Upper lobe of right lung (tissue), 1 donor: ENCODE results near the gene PEX12. TPM values are rescaled to one million over a fixed set of nuclear protein-coding genes. Genes with fewer than 3 reads are reported as not detected.

ENCODE experiments used
- ATAC-seq: fragments of 200-7000 bp; cut with Tn5 transposase; one replicate; pipeline ENCODE4 v1.9.1; 2020; ENCODE audit warnings: mild to moderate bottlenecking, moderate library complexity
- DNase-seq: peaks from one replicate; pipeline ENCODE4 v3.0.0-alpha.2; 2020
- H3K27ac ChIP-seq: fragments of 200-600 bp; one replicate; pipeline ENCODE4 v1.8.0; 2022
- H3K27me3 ChIP-seq: fragments of 200-600 bp; one replicate; pipeline ENCODE4 v1.8.0; 2022; ENCODE audit warnings: mild to moderate bottlenecking
- H3K36me3 ChIP-seq: fragments of 200-600 bp; one replicate; pipeline ENCODE4 v1.8.0; 2022
- H3K4me1 ChIP-seq: fragments of 200-600 bp; one replicate; pipeline ENCODE4 v1.8.0; 2022
- H3K4me3 ChIP-seq: fragments of 200-600 bp; one replicate; pipeline ENCODE4 v1.8.0; 2022; ENCODE audit warnings: mild to moderate bottlenecking
- H3K9me3 ChIP-seq: fragments of 200-600 bp; one replicate; pipeline ENCODE4 v1.8.0; 2022
- intact Hi-C: fragments of 100-400 bp; cut with DNase I; formaldehyde crosslinking; loops from one replicate; pipeline ENCODE4 v1.11.0; 2022
- total RNA-seq: library from RNA; stranded (reverse); fragmentation: NEBNext Ultra II Directional; extraction: Animal tissue kit (Norgen Biotek cat#: 25700); gene quantifications from one replicate; pipeline ENCODE4 v1.2.1, GENCODE V29; 2021
- TF ChIP-seq, protein P1 (sequence below): fragments of 200-600 bp; IDR thresholded peaks from one replicate; pipeline ENCODE4 v1.8.0; 2022; ENCODE audit warnings: antibody characterized with exemption
- donor health status: DM: no; HTN: yes; CAD: no; lungs with severe emphysema.

Gene PEX12
- total RNA-seq, 1 donor from 2014 or later: 4.7 TPM

DNA sequence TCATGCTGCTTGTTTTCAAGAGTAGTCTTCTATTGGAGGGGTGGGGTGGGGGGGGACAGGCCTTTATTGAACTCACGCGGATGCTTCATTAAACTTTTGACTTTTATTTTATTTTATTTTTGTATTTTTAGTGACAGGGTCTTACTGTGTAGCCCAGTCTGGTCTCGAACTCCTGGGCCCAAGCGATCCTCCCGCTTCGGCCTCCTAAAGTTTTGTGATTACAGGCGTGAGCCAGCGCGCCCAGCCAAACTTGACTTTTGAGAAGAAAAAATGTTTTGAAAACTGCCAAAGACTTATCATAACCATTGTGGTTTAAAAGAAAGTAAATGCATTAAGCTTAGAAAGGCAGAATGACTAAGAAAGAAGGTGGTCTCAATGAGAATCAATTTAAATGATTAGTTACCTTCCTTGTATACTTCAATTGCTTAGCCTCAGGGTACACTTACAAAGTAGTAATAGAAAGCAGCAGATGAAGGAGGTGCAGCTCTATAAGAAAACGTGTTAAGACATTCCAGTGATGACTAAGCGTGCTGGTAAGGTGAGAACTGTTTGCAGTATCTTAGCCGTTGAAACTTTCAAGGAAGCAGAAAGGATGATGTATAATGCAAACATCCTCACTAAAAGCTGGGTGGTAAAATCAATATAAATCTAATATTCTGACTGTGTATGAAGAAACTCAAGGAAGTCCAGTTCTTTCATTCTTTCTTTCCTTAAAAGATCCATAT lies 10.0 kb upstream of the PEX12 start:
- intact Hi-C loops: no loop called here
- DNase-seq (no peak), ATAC-seq (peak; percentile 53)
- Histone ChIP-seq H3K9me3 (no peaks in the 10 kb centered on the region), H3K27ac (peak overlapping the region; percentile 97), H3K4me3 (peak overlapping the region; percentile 95), H3K36me3 (no peaks in the 10 kb centered on the region), H3K27me3 (no peaks in the 10 kb centered on the region), H3K4me1 (peaks cover 26% of the 10 kb centered on the region)
- TF ChIP-seq, protein P1, sequence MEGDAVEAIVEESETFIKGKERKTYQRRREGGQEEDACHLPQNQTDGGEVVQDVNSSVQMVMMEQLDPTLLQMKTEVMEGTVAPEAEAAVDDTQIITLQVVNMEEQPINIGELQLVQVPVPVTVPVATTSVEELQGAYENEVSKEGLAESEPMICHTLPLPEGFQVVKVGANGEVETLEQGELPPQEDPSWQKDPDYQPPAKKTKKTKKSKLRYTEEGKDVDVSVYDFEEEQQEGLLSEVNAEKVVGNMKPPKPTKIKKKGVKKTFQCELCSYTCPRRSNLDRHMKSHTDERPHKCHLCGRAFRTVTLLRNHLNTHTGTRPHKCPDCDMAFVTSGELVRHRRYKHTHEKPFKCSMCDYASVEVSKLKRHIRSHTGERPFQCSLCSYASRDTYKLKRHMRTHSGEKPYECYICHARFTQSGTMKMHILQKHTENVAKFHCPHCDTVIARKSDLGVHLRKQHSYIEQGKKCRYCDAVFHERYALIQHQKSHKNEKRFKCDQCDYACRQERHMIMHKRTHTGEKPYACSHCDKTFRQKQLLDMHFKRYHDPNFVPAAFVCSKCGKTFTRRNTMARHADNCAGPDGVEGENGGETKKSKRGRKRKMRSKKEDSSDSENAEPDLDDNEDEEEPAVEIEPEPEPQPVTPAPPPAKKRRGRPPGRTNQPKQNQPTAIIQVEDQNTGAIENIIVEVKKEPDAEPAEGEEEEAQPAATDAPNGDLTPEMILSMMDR: no peak

DNA sequence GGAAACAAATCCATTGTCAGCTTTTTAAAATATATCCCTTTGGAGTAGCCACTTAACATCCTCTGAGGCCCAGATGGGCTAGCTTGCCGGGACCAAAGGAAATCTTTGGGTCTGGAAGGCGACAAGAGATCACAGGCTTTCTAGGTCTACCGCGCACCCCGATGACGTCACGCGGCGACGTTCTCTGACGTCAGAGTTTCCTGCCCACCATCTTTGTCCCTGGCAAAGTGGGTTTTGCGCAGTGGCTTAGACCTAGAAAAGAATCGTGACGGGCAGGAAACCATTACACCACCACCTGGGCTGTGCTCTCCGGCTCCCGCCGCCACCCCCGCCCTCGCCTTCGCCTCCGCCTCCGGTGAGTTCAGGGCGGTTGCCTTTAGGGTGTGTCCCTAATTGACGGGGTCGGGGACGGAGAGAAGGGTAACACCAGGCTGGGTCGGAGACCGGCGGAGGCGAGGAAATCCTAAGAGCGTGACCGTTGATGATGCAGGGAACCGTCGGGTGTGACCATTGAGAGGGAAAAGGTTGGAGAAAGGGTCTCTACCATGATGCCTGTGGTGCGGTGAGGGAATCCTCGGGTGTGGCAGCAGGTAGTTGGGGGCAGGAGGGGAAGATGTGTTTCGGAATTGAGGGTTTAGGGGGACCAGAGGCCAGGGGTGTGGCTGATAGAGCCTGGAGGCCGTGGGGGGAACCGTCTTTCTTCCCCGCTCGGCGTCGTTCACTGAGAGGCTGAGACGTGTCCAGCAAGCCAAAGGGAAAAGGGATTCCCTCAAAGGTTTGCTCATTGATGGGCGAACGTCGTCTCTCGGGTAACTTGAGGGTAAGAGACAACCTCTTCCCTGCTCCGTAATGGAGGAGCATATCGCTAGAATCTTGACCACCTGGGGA lies 8.9 kb upstream of the PEX12 start, which contains the start of gene AP2B1:
AP2B1 (plus strand) TSS at position 249 of the 888 bp plus-strand sequence. CDS start 6,709 bp downstream, outside the sequence.
- H3K4me1 ChIP-seq: peaks cover 26% of the 10 kb centered on the region
- peak; percentile 94 for DNase-seq
- H3K36me3 ChIP-seq: no peaks in the 10 kb centered on the region
- intact Hi-C loops: no loop called here
- TF ChIP-seq, protein P1: no peak
- no peaks in the 10 kb centered on the region for H3K9me3 ChIP-seq
- peak; percentile 96 for ATAC-seq
- no peaks in the 10 kb centered on the region for H3K27me3 ChIP-seq
- peak within 1 kb of the TSS; percentile 97 for H3K27ac ChIP-seq
- H3K4me3 ChIP-seq: peak within 1 kb of the TSS; percentile 95

DNA sequence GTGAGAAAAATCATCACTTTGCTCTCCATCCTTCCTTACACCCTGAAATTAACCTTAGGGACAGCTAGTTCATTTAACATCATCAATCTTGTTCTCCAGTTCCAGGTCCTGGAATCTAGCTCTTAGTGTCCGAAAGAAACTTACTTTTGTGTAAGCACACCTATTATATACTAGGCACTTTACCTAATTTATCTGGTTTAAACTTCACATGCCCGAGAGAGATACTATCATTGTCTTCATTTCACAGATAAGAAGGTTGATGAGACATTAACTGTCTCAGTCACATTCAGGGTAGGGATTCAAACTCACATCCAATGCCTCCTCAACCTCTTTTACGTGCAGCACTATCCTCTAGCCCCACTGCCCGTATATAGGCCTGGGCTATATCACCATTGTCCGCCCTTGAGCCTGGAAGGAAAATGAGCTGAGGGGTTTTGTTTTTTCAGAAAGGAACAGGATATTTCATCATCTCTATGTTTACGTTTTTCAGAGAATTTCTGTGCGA lies 8.2 kb upstream of the PEX12 start:
- H3K36me3 ChIP-seq: no peaks in the 10 kb centered on the region
- intact Hi-C loops: no loop called here
- peak; percentile 3 for ATAC-seq

DNA sequence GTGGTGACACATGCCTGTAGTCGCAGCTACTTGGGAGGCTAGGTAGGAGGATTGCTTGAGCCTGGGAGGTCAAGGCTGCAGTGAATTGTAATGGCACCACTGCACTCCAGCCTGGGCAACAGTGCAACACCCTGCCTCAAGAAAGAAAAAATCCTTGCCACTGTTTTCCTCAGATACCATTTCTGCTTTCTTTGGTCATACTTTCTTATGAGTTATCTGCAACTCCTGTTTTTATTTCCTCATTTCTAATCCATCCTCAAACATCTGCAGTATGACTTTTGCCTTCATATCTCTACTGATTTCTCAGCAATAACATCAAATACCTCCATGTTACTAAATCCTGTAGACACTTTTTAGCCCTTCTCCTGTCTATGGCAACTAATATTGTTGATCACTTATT lies 5.7 kb upstream of the PEX12 start:
- DNase-seq (no peak), ATAC-seq (no peak)
- TF ChIP-seq, protein P1: no peak

More for the DNA sequence above, 8.2 kb upstream of the PEX12 start:
- Histone ChIP-seq H3K4me1 (peaks cover 26% of the 10 kb centered on the region), H3K27me3 (no peaks in the 10 kb centered on the region), H3K9me3 (no peaks in the 10 kb centered on the region), H3K4me3 (peak overlapping the region; percentile 95), H3K27ac (peak overlapping the region; percentile 97)
- TF ChIP-seq, protein P1: no peak
- DNase-seq: no peak

DNA sequence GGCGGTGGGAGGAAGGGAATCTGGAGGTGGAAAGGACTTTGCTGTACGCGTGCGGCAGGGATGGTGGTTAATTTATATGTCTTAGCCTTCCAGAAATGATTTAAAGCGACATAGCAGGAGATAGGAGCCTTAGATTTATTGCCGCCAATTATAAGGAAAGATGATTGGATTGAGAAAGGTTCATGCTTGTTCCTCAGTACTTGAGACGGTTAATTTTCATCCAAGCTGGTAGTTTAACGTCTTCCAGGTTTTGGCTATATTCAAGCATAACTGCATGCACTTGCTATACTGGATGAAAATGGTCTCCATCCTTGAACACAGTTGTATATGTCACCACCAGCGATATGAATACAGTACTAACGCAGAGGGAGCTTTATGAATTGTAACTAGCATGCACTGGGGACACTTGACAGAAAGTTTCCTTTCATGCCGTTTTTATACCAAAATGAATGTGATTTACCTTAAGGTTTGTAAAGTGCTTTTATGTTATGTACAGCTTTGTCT lies 610 bp upstream of the PEX12 start:
- no peak for ATAC-seq
- Histone ChIP-seq H3K9me3 (no peaks in the 10 kb centered on the region), H3K27ac (peak overlapping the region; percentile 92), H3K36me3 (peaks cover 19% of the 10 kb centered on the region), H3K4me3 (peak overlapping the region; percentile 69), H3K4me1 (peaks cover 15% of the 10 kb centered on the region), H3K27me3 (no peaks in the 10 kb centered on the region)
- DNase-seq: no peak
- intact Hi-C loops: no loop called here
- TF ChIP-seq, protein P1: no peak

More for the DNA sequence above, 5.7 kb upstream of the PEX12 start:
- no peaks in the 10 kb centered on the region for H3K9me3 ChIP-seq
- no peak overlapping the region for H3K27ac ChIP-seq
- H3K36me3 ChIP-seq: no peaks in the 10 kb centered on the region
- H3K4me1 ChIP-seq: peaks cover 17% of the 10 kb centered on the region
- H3K27me3 ChIP-seq: no peaks in the 10 kb centered on the region
- intact Hi-C loops: no loop called here
- no peak overlapping the region for H3K4me3 ChIP-seq
